Omental fat pad (tissue), 4 donors: ENCODE data around the gene GP1BB. TPM values are rescaled to one million over a fixed set of nuclear protein-coding genes. Genes with fewer than 3 reads are reported as not detected.

ENCODE experiments used
- ATAC-seq: fragments of 150-250 bp; one replicate; pipeline ENCODE4 v1.9.1; 2016; ENCODE audit warnings: mild to moderate bottlenecking, moderate library complexity; ENCODE audit not compliant: low FRiP score
- DNase-seq: peaks from one replicate; pipeline ENCODE4 v3.0.0-alpha.2; 2019; ENCODE audit warnings: low spot score
- CTCF ChIP-seq, 3 donors: fragments of 450-650 bp; IDR thresholded peaks; one replicate each; pipeline ENCODE4 v1.5.1; 2016 to 2017; ENCODE audit warnings: antibody characterized with exemption in 3 of 3, mild to moderate bottlenecking in 3 of 3, moderate library complexity in 2 of 3
- total RNA-seq, 4 donors: library from RNA; depleted of rRNA; stranded (reverse); fragments of >200 nt; gene quantifications; one replicate each; pipeline ENCODE4 v1.1.0, GENCODE V29; 2016

The GP1BB gene
- total RNA-seq, 4 donors from 2014 or later = 0.88 to 9.3 (median 1.4) TPM

GRCh38 chr22:19734163-19734562 lies 10.8 kb downstream of the GP1BB start:
- TF ChIP-seq CTCF (IDR thresholded peaks at IDR 0.05) = no peak
- DNase-seq = no peak
- no peak for ATAC-seq

GRCh38 chr22:19734837-19735382 lies 11.6 kb downstream of the GP1BB start:
- ATAC-seq (no peak), DNase-seq (no peak)
- TF ChIP-seq CTCF (IDR thresholded peaks at IDR 0.05) = no peak

- ATAC-seq (no peak), DNase-seq (no peak)
- TF ChIP-seq CTCF (IDR thresholded peaks at IDR 0.05) = no peak
Observed at GRCh38 chr22:19735665-19736510, 12.5 kb downstream of the GP1BB start.

GRCh38 chr22:19737846-19738663 lies 14.7 kb downstream of the GP1BB start:
- no peak for ATAC-seq
- TF ChIP-seq CTCF (IDR thresholded peaks at IDR 0.05) = no peak
- no peak for DNase-seq

- no peak for TF ChIP-seq CTCF (IDR thresholded peaks at IDR 0.05)
- no peak for ATAC-seq
- DNase-seq = no peak
Observed at GRCh38 chr22:19738664-19739447, 15.5 kb downstream of the GP1BB start.

GRCh38 chr22:19739448-19739895 lies 16.1 kb downstream of the GP1BB start:
- no peak for DNase-seq
- TF ChIP-seq CTCF (IDR thresholded peaks at IDR 0.05) = no peak
- no peak for ATAC-seq
